Neural cell (in vitro differentiated cells): ENCODE data around the gene PRR16. TPM values are rescaled to one million over a fixed set of nuclear protein-coding genes. Genes with fewer than 3 reads are reported as not detected.

Source experiments
- H2AFZ ChIP-seq: fragments of 200-600, 300-800 bp; sonication (generic), shearing (Covaris generic); 2 replicates; pipeline ENCODE4 v1.6.0; 2014; ENCODE audit warnings: low read depth, mild to moderate bottlenecking, antibody characterized with exemption, low read length, moderate library complexity
- H3F3A ChIP-seq: fragments of 200-600 bp; shearing (Covaris generic); 2 replicates; pipeline ENCODE4 v1.6.1; 2016; ENCODE audit warnings: mild to moderate bottlenecking, moderate library complexity, mixed read lengths, antibody characterized with exemption, low read length; ENCODE audit not compliant: insufficient read depth, poor library complexity, severe bottlenecking
- H3K27ac ChIP-seq: fragments of 200-600, 300-800 bp; sonication (generic), shearing (Covaris generic); 2 replicates; pipeline ENCODE4 v1.5.1; 2014; ENCODE audit warnings: mild to moderate bottlenecking, low read length, moderate library complexity
- H3K27me3 ChIP-seq: fragments of 300-800, 200-600 bp; sonication (generic), shearing (Covaris generic); 2 replicates; pipeline ENCODE4 v1.6.0; 2014; ENCODE audit warnings: mild to moderate bottlenecking, low read depth, low read length, moderate library complexity; ENCODE audit not compliant: insufficient read depth
- H3K36me3 ChIP-seq: fragments of 300-800, 200-600 bp; sonication (generic), shearing (Covaris generic); 2 replicates; pipeline ENCODE4 v1.5.1; 2014; ENCODE audit warnings: mild to moderate bottlenecking, antibody characterized with exemption, low read length, moderate library complexity; ENCODE audit not compliant: insufficient read depth
- H3K4me2 ChIP-seq: fragments of 300-800, 200-600 bp; sonication (generic), shearing (Covaris generic); 2 replicates; pipeline ENCODE4 v1.6.0; 2014; ENCODE audit warnings: mild to moderate bottlenecking, low read length
- H3K4me3 ChIP-seq: fragments of 300-800, 200-600 bp; sonication (generic), shearing (Covaris generic); 2 replicates; pipeline ENCODE4 v1.5.1; 2014; ENCODE audit warnings: mild to moderate bottlenecking, low read length, moderate library complexity
- H3K79me2 ChIP-seq: fragments of 200-600 bp; shearing (Covaris generic); replicated peaks from 2 replicates; pipeline ENCODE4 v1.6.0; 2014; ENCODE audit warnings: mild to moderate bottlenecking, low read length, moderate library complexity; ENCODE audit not compliant: insufficient read depth
- H3K9ac ChIP-seq: fragments of 300-800, 200-600 bp; sonication (generic), shearing (Covaris generic); 2 replicates; pipeline ENCODE4 v1.6.1; 2016; ENCODE audit warnings: mild to moderate bottlenecking, low read length, mixed read lengths
- H3K9me2 ChIP-seq: fragments of 200-600 bp; shearing (Covaris generic); 2 replicates; pipeline ENCODE4 v1.6.1; 2016; ENCODE audit warnings: mild to moderate bottlenecking, low read length, mixed read lengths; ENCODE audit not compliant: insufficient read depth
- H3K9me3 ChIP-seq: fragments of 200-600, 300-800 bp; sonication (generic), shearing (Covaris generic); 2 replicates; pipeline ENCODE4 v1.6.1; 2016; ENCODE audit warnings: mild to moderate bottlenecking, mixed run types, low read length, moderate library complexity, mixed read lengths
- H4K20me1 ChIP-seq: fragments of 200-600 bp; shearing (Covaris generic); 2 replicates; pipeline ENCODE4 v1.6.1; 2016; ENCODE audit warnings: mild to moderate bottlenecking, mixed run types; ENCODE audit not compliant: insufficient read depth
- CTCF ChIP-seq: fragments of 450-650 bp; IDR thresholded peaks from 2 replicates; pipeline ENCODE4 v1.5.1; 2014; ENCODE audit warnings: antibody characterized with exemption, mild to moderate bottlenecking, moderate library complexity; ENCODE audit not compliant: poor library complexity, severe bottlenecking
- EP300 ChIP-seq: fragments of 450-650 bp; conservative IDR thresholded peaks from 2 replicates; pipeline ENCODE4 v1.6.1; 2014; ENCODE audit warnings: antibody characterized with exemption, mild to moderate bottlenecking, moderate library complexity; ENCODE audit not compliant: poor library complexity, severe bottlenecking
- EZH2 ChIP-seq: fragments of 200-600, 300-800 bp; shearing (Covaris generic), sonication (generic); IDR thresholded peaks from 2 replicates; pipeline ENCODE4 v1.6.1; 2014; ENCODE audit warnings: antibody characterized with exemption, low read length, borderline replicate concordance, mild to moderate bottlenecking; ENCODE audit not compliant: insufficient read depth, poor library complexity, severe bottlenecking
- MXI1 ChIP-seq: fragments of 450-650 bp; conservative IDR thresholded peaks from 2 replicates; pipeline ENCODE4 v1.6.1; 2014; ENCODE audit warnings: antibody characterized with exemption, mild to moderate bottlenecking; ENCODE audit not compliant: poor library complexity, severe bottlenecking
- POLR2AphosphoS5 ChIP-seq: IDR thresholded peaks from 2 replicates; pipeline ENCODE4 v1.6.1; 2012
- RAD21 ChIP-seq: fragments of 450-650 bp; conservative IDR thresholded peaks from 2 replicates; pipeline ENCODE4 v1.6.1; 2014; ENCODE audit warnings: antibody characterized with exemption, mild to moderate bottlenecking, moderate library complexity
- REST ChIP-seq: IDR thresholded peaks from 2 replicates; pipeline ENCODE4 v1.6.1; 2012; ENCODE audit warnings: borderline replicate concordance
- SMC3 ChIP-seq: fragments of 450-650 bp; conservative IDR thresholded peaks from 2 replicates; pipeline ENCODE4 v1.6.1; 2014; ENCODE audit warnings: antibody characterized with exemption, mild to moderate bottlenecking, moderate library complexity; ENCODE audit not compliant: poor library complexity
- TAF1 ChIP-seq: IDR thresholded peaks from 2 replicates; pipeline ENCODE4 v1.6.1; 2012; ENCODE audit warnings: low read depth
- polyA plus RNA-seq: library from polyadenylated mRNA; depleted of rRNA; stranded (reverse); fragments of >200 nt; gene quantifications from 2 replicates; pipeline ENCODE4 v1.2.3, GENCODE V29; 2014

PRR16 gene
- polyA plus RNA-seq, 1 donor from 2014 or later = 1.7 TPM

GRCh38 chr5:120682851-120683250, 218.8 kb downstream of the PRR16 start:
- Histone ChIP-seq H3K9ac (no peak overlapping the region), H2AFZ (no peak overlapping the region), H3K27me3 (no peaks in the 10 kb centered on the region), H3K9me2 (no peaks in the 10 kb centered on the region), H3F3A (no peaks in the 10 kb centered on the region), H3K27ac (no peak overlapping the region), H3K36me3 (no peaks in the 10 kb centered on the region), H4K20me1 (no peaks in the 10 kb centered on the region), H3K9me3 (no peaks in the 10 kb centered on the region), H3K4me3 (no peak overlapping the region), H3K4me2 (no peak overlapping the region), H3K79me2 (no peaks in the 10 kb centered on the region)
- TF ChIP-seq REST (no peak), SMC3 (no peak), TAF1 (no peak), EP300 (no peak), MXI1 (no peak), POLR2AphosphoS5 (no peak), RAD21 (no peak), CTCF (no peak), EZH2 (no peak)

GRCh38 chr5:120683580-120683979, 219.5 kb downstream of the PRR16 start:
- Histone ChIP-seq H4K20me1 (no peaks in the 10 kb centered on the region), H3K27me3 (no peaks in the 10 kb centered on the region), H3K27ac (no peak overlapping the region), H3K4me2 (no peak overlapping the region), H3K9me3 (no peaks in the 10 kb centered on the region), H3K9me2 (no peaks in the 10 kb centered on the region), H3K9ac (no peak overlapping the region), H3K36me3 (no peaks in the 10 kb centered on the region), H3K79me2 (no peaks in the 10 kb centered on the region), H2AFZ (no peak overlapping the region), H3F3A (no peaks in the 10 kb centered on the region), H3K4me3 (no peak overlapping the region)
- TF ChIP-seq REST (no peak), POLR2AphosphoS5 (no peak), TAF1 (no peak), SMC3 (no peak), EP300 (no peak), MXI1 (no peak), EZH2 (no peak), RAD21 (no peak), CTCF (no peak)
